Thyroid gland (tissue), 4 donors: ENCODE data around the gene ANXA6. TPM values are rescaled to one million over a fixed set of nuclear protein-coding genes. Genes with fewer than 3 reads are reported as not detected.

Experiments
- DNase-seq, 2 donors: peaks; one replicate each; pipeline ENCODE4 v3.0.0-alpha.2; 2019
- H3K27ac ChIP-seq, 3 donors: fragments of 200-600 bp; sonication (generic); 1 replicate in 2 of 3; 2 replicates in 1 of 3; pipeline ENCODE4 v1.5.1; 2016 to 2019; ENCODE audit warnings: mild to moderate bottlenecking in 1 of 3, moderate library complexity in 1 of 3
- H3K27me3 ChIP-seq: fragments of 200-600 bp; sonication (generic); one replicate; pipeline ENCODE4 v1.5.1; 2019
- H3K36me3 ChIP-seq, 2 donors: fragments of 200-600 bp; sonication (generic); one replicate each; pipeline ENCODE4 v1.5.1; 2016 to 2019
- H3K4me1 ChIP-seq, 2 donors: fragments of 200-600 bp; sonication (generic); one replicate each; pipeline ENCODE4 v1.5.1; 2017 to 2019
- H3K4me3 ChIP-seq, 3 donors: fragments of 200-600 bp; sonication (generic); replicated peaks in 1 of 3; 1 replicate in 2 of 3; 2 replicates in 1 of 3; pipeline ENCODE4 v1.5.1; 2016; ENCODE audit warnings: mild to moderate bottlenecking in 1 of 3
- H3K9me3 ChIP-seq: fragments of 200-600 bp; sonication (generic); one replicate; pipeline ENCODE4 v1.5.1; 2017
- POLR2A ChIP-seq, 2 donors: fragments of 450-650 bp; IDR thresholded peaks; one replicate each; pipeline ENCODE4 v1.6.1; 2017; ENCODE audit warnings: antibody characterized with exemption in 2 of 2, mild to moderate bottlenecking in 2 of 2, moderate library complexity in 1 of 2
- WGBS, 2 donors: methylation state at CpG; one replicate each; pipeline ENCODE4 v1.1.5; 2017; 5-methylcytosine and 5-hydroxymethylcytosine counted together
- intact Hi-C: fragments of 100-400 bp; cut with DNase I; formaldehyde crosslinking; loops from one replicate; pipeline ENCODE4 v1.15.1; 2023
- total RNA-seq, 4 donors: library from RNA; depleted of rRNA; stranded (reverse); fragments of >200 nt; gene quantifications; one replicate each; pipeline ENCODE4 v1.2.3, GENCODE V29; 2016
- TF ChIP-seq, protein P1 (sequence below), 6 experiments: fragments of 200-600 bp in 3 of 6; fragments of 450-650 bp in 3 of 6; sonication (generic) in 3 of 6; IDR thresholded peaks; one replicate each; pipeline ENCODE4 v1.5.1; 2016 to 2019; ENCODE audit warnings: antibody characterized with exemption in 6 of 6, mild to moderate bottlenecking in 2 of 6, inconsistent platforms in 1 of 6, moderate library complexity in 1 of 6

The ANXA6 gene
- total RNA-seq, 4 donors from 2014 or later, result 122 to 283 (median 180) TPM

DNA sequence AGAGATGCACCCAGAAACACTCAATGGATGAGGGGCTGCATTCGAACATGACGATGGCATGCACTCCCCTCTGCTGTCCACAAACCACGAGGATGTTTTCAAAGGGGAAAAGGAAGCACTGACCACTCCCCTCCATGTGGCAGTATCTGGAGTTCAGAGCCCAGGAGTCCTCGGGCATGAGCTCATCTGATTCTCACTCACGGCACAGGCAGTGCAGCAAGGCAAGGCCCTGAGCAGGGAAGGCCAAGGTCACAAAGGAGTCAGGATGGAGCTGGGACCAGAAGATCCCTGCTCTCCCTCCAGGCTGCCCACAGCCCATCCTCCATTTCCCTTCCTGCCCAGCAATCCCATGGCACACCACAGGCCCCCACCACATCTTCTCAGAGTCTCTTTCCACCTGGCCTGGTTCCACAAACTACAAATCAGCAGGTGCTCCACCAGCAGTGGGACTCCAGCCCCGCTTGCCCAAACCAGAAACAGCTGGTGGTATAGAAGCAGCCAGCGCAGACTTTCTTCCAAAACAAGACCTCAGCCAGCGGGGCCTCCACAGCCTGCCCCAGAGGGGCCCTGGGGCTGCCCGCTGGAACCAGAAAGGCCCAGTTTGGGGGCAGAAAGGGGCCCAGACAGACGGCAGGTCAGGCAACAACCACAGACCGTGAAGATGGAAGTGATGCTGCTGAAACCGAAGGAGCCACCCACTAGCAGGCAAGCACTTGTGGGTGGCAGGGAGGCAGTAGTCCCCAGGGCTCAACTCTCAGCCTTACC is 89.0 kb downstream of the ANXA6 start:
- H3K4me3 ChIP-seq, result no peak overlapping the region
- H3K27ac ChIP-seq, result peak overlapping the region; percentile 20 to 74 (median 72)
- H3K27me3 ChIP-seq, result no peaks in the 10 kb centered on the region
- TF ChIP-seq, protein P1, sequence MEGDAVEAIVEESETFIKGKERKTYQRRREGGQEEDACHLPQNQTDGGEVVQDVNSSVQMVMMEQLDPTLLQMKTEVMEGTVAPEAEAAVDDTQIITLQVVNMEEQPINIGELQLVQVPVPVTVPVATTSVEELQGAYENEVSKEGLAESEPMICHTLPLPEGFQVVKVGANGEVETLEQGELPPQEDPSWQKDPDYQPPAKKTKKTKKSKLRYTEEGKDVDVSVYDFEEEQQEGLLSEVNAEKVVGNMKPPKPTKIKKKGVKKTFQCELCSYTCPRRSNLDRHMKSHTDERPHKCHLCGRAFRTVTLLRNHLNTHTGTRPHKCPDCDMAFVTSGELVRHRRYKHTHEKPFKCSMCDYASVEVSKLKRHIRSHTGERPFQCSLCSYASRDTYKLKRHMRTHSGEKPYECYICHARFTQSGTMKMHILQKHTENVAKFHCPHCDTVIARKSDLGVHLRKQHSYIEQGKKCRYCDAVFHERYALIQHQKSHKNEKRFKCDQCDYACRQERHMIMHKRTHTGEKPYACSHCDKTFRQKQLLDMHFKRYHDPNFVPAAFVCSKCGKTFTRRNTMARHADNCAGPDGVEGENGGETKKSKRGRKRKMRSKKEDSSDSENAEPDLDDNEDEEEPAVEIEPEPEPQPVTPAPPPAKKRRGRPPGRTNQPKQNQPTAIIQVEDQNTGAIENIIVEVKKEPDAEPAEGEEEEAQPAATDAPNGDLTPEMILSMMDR (IDR thresholded peaks at IDR 0.05), result no peak
- no peaks in the 10 kb centered on the region for H3K9me3 ChIP-seq
- H3K36me3 ChIP-seq, result no peaks in the 10 kb centered on the region
- WGBS, 2 donors, result 54 to 66% methylated on average over 10 to 12 of the region's 12 CpGs
- peaks cover 43 to 74% of the 10 kb centered on the region in 2 donors for H3K4me1 ChIP-seq
- intact Hi-C loops, result no loop called here
- DNase-seq, result peak; percentile 46 to 67

DNA sequence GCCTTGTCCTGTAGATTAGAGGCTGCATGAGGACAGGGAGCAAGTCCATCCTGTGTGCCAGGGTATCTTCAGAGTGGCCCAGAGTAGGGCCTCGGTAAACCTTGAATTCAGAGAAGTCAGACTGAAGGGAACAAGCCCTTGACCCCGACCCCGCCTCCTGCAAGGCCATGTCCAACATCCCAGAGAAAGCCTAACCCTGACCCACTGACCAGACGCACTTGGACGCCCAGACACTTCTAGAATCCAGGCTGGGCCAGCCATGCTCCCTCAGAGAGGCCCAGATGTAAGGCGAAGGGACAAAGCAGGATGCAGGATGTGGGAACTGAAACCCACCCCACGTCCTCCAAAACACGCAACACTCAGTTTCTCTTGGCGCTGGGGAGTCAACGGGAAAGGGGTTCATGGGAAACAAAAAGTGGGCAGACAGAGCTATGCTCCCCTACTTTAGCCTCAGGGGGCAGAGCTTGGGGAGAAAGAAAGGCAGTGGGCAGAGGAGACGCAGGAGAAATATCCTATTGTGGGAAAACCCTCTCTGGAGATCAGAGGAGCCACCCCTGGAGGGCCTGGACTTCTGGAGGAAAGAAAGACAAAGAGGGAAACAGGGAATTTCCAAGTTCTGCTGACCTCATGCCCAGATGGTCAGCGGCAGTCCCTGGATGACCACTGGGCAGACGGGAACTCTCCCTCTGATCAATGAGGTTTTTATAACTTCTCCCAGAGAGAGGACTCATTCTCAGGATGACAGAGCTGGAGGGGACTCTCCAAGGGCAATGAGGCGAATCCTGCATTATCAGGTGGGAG is 89.7 kb downstream of the ANXA6 start:
- Histone ChIP-seq H3K27me3 (no peaks in the 10 kb centered on the region), H3K4me3 (no peak overlapping the region), H3K27ac (peak overlapping the region; percentile 20 to 74 (median 72)), H3K9me3 (no peaks in the 10 kb centered on the region), H3K4me1 (peaks cover 51 to 80% of the 10 kb centered on the region in 2 donors), H3K36me3 (no peaks in the 10 kb centered on the region)
- TF ChIP-seq POLR2A (IDR thresholded peaks at IDR 0.05), result no peak
- TF ChIP-seq, protein P1 (IDR thresholded peaks at IDR 0.05), result no peak
- WGBS, 2 donors, result 76 to 82% methylated on average over 13 to 14 of the region's 14 CpGs
- intact Hi-C loops, result no loop called here
- no peak for DNase-seq

DNA sequence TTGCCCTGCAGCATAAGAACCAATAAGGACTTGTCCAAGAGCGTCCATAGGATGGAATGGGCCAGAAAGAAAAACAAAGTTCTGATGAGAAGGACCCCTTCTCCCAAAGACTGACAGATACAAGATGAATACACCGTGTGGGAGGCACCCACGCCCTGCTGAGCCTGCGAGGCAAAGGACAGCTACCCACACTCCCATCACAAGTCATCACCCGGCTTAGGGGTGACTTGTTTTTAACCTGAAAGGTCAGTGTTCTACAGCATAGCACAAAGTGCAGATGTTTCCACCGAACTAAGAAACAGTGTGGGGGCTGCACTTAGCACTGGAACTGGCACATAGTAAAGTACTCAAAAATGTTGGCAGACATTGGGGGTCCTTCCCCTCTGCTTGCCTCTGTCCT is 90.7 kb downstream of the ANXA6 start:
- intact Hi-C loops, result no loop called here
- no peak overlapping the region for H3K4me3 ChIP-seq
- TF ChIP-seq, protein P1 (IDR thresholded peaks at IDR 0.05), result no peak
- no peak for TF ChIP-seq POLR2A (IDR thresholded peaks at IDR 0.05)
- H3K9me3 ChIP-seq, result no peaks in the 10 kb centered on the region
- no peaks in the 10 kb centered on the region for H3K27me3 ChIP-seq
- no peak for DNase-seq
- peaks cover 46 to 80% of the 10 kb centered on the region in 2 donors for H3K4me1 ChIP-seq
- H3K27ac ChIP-seq, result peak overlapping the region in 2 of 3 donors; percentile 20 to 72
- WGBS, 2 donors, result 86 to 89% methylated on average over 6 of the region's 6 CpGs
- H3K36me3 ChIP-seq, result no peaks in the 10 kb centered on the region

DNA sequence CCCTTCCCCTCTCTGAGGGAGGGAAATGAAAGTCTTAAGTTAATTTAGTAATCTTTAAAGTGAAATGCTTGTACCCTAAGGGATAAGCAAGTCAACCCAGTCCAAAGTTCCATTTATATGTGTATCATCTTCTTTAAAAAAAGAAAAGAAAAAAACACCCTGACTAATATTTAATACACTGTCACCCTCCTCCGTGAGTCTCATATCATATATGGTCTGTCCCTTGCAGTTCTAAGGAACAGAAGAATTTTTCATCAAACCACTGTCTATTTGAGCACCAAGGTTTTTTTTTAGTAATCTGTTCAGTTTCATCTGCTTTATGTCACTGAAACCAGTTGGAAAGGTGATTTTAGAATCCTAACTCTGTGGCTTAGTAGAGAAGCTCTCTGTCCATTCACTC is 92.0 kb downstream of the ANXA6 start:
- Histone ChIP-seq H3K36me3 (peaks cover 0 to 8% of the 10 kb centered on the region in 2 donors), H3K4me1 (peaks cover 40 to 78% of the 10 kb centered on the region in 2 donors), H3K9me3 (no peaks in the 10 kb centered on the region), H3K27me3 (no peaks in the 10 kb centered on the region), H3K27ac (no peak overlapping the region), H3K4me3 (no peak overlapping the region)
- TF ChIP-seq, protein P1 (IDR thresholded peaks at IDR 0.05), result no peak
- TF ChIP-seq POLR2A (IDR thresholded peaks at IDR 0.05), result no peak
- 92 to 94% methylated on average over 1 of the region's 1 CpG for WGBS, 2 donors
- intact Hi-C loops, result no loop called here
- no peak for DNase-seq
